Keratinocyte (primary cell): ENCODE data around the gene MRPL52. TPM values are rescaled to one million over a fixed set of nuclear protein-coding genes. Genes with fewer than 3 reads are reported as not detected.

Experiments used
- DNase-seq: peaks from one replicate; pipeline ENCODE4 v3.0.0-alpha.2; 2011; ENCODE audit warnings: low read depth, missing footprints, low spot score
- FAIRE-seq: peaks from 2 replicates; lab custom pipeline; 2011; peaks lifted over from hg19 to GRCh38; lab: Jason Lieb, UNC
- H2AFZ ChIP-seq: 2 replicates; pipeline ENCODE4 v1.6.0; 2012; ENCODE audit warnings: low read length, control low read depth, inconsistent platforms; ENCODE audit not compliant: control insufficient read depth
- H3K27ac ChIP-seq: 2 replicates; pipeline ENCODE4 v1.5.1; 2011; ENCODE audit warnings: low read length; ENCODE audit not compliant: control insufficient read depth, insufficient read depth
- H3K27me3 ChIP-seq: 3 replicates; pipeline ENCODE4 v1.6.0; 2011; ENCODE audit warnings: low read length; ENCODE audit not compliant: control insufficient read depth, insufficient read depth; ENCODE audit errors: extremely low read depth
- H3K36me3 ChIP-seq, 2 experiments: 2 replicates in 1 of 2; 3 replicates in 1 of 2; pipeline ENCODE4 v1.5.1; 2011; ENCODE audit warnings: low read length in 2 of 2, mild to moderate bottlenecking in 1 of 2; ENCODE audit not compliant: control insufficient read depth in 2 of 2, insufficient read depth in 2 of 2; ENCODE audit errors: extremely low read depth in 1 of 2
- H3K4me1 ChIP-seq: 3 replicates; pipeline ENCODE4 v1.5.1; 2011; ENCODE audit warnings: low read length; ENCODE audit not compliant: control insufficient read depth, insufficient read depth; ENCODE audit errors: extremely low read depth
- H3K4me2 ChIP-seq: 3 replicates; pipeline ENCODE4 v1.6.0; 2011; ENCODE audit warnings: low read depth, low read length; ENCODE audit not compliant: control insufficient read depth, insufficient read depth; ENCODE audit errors: extremely low read depth
- H3K4me3 ChIP-seq, 3 experiments: fragments of 200-600 bp in 1 of 3; sonication (generic) in 1 of 3; 2 replicates in 2 of 3; 3 replicates in 1 of 3; pipeline ENCODE4 v1.5.1; 2011 to 2016; ENCODE audit warnings: low read length in 3 of 3, mild to moderate bottlenecking in 3 of 3, control low read depth in 2 of 3, inconsistent platforms in 1 of 3, low read depth in 1 of 3, mixed read lengths in 1 of 3, mixed run types in 1 of 3, moderate library complexity in 1 of 3; ENCODE audit not compliant: control insufficient read depth in 2 of 3, insufficient read depth in 2 of 3; ENCODE audit errors: extremely low read depth in 1 of 3
- H3K79me2 ChIP-seq: 2 replicates; pipeline ENCODE4 v1.6.0; 2012; ENCODE audit warnings: low read length; ENCODE audit not compliant: control insufficient read depth, insufficient read depth
- H3K9ac ChIP-seq: 3 replicates; pipeline ENCODE4 v1.6.0; 2011; ENCODE audit warnings: low read length; ENCODE audit not compliant: control insufficient read depth, insufficient read depth; ENCODE audit errors: extremely low read depth
- H3K9me1 ChIP-seq: 3 replicates; pipeline ENCODE4 v1.6.0; 2011; ENCODE audit warnings: low read length; ENCODE audit not compliant: control insufficient read depth, insufficient read depth; ENCODE audit errors: extremely low read depth
- H3K9me3 ChIP-seq: 2 replicates; pipeline ENCODE4 v1.5.1; 2012; ENCODE audit warnings: low read depth, low read length; ENCODE audit not compliant: control insufficient read depth
- H4K20me1 ChIP-seq: 3 replicates; pipeline ENCODE4 v1.6.0; 2011; ENCODE audit warnings: low read length; ENCODE audit not compliant: control insufficient read depth, insufficient read depth; ENCODE audit errors: extremely low read depth
- EZH2 ChIP-seq: IDR thresholded peaks from one replicate; pipeline ENCODE4 v1.6.1; 2012; ENCODE audit warnings: inconsistent platforms, mild to moderate bottlenecking, low read length, moderate library complexity
- dilution Hi-C: fragments of 300-500 bp; cut with MboI; formaldehyde crosslinking; loops from one replicate; pipeline ENCODE4 v1.7.0; 2020; ENCODE audit warnings: low sequenced_read_pairs; ENCODE audit not compliant: extremely low pct_ligation_motif_present
- polyA plus RNA-seq, 5 experiments: library from polyadenylated mRNA; depleted of rRNA in 3 of 5; stranded (reverse) in 3 of 5; stranded (forward) in 1 of 5; unstranded in 1 of 5; fragments of >200 nt; gene quantifications; 1 replicate in 1 of 5; 2 replicates in 3 of 5; 3 replicates in 1 of 5; pipeline versions ENCODE4 v1.2.1 to v1.2.3, GENCODE V29; 2011 to 2012; ENCODE audit warnings: missing spikeins in 2 of 5, low read depth in 1 of 5, low replicate concordance in 1 of 5
- TF ChIP-seq, protein P1 (sequence below), 3 experiments: IDR thresholded peaks in 1 of 3; conservative IDR thresholded peaks in 1 of 3; optimal IDR thresholded peaks in 1 of 3; 2 replicates in 2 of 3; 3 replicates in 1 of 3; pipeline versions ENCODE3 to v1.5.1; 2011; ENCODE audit warnings: low read length in 3 of 3, mild to moderate bottlenecking in 3 of 3, moderate library complexity in 2 of 3, control low read depth in 1 of 3, inconsistent platforms in 1 of 3; ENCODE audit not compliant: insufficient read depth in 2 of 3; ENCODE audit errors: extremely low read depth in 1 of 3

Gene MRPL52
- polyA plus RNA-seq, 1 donor (not counting 4 experiments of a cell fraction or from before 2014, with no cell fraction given) = 104 TPM

DNA sequence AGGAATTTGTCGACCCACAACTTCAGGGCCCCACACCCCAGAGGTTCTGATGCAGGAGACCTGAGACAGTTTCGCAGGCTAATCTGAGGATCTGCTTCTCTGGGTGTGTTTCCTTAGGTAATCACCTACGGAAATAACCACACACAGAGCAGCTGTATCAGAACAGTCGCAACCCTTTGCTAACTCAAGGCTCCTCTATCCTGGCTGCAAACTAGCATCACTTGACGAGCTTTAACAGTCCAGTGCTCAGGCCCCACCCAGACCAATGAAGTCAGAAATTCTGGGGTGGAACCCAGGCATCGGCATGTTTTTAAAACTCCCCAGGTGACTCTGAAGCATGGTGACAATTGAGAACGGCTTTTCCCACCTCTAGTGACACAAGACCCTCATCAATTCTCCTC is 35.1 kb upstream of the MRPL52 start:
- H3K27me3 ChIP-seq = peaks cover 7% of the 10 kb centered on the region
- dilution Hi-C loops = no loop called here
- no peaks in the 10 kb centered on the region for H3K36me3 ChIP-seq
- no peak overlapping the region for H3K4me3 ChIP-seq
- no peaks in the 10 kb centered on the region for H3K9me1 ChIP-seq
- DNase-seq (no peak), FAIRE-seq (no peak)
- no peak overlapping the region for H3K9ac ChIP-seq
- TF ChIP-seq EZH2 = no peak
- TF ChIP-seq, protein P1, sequence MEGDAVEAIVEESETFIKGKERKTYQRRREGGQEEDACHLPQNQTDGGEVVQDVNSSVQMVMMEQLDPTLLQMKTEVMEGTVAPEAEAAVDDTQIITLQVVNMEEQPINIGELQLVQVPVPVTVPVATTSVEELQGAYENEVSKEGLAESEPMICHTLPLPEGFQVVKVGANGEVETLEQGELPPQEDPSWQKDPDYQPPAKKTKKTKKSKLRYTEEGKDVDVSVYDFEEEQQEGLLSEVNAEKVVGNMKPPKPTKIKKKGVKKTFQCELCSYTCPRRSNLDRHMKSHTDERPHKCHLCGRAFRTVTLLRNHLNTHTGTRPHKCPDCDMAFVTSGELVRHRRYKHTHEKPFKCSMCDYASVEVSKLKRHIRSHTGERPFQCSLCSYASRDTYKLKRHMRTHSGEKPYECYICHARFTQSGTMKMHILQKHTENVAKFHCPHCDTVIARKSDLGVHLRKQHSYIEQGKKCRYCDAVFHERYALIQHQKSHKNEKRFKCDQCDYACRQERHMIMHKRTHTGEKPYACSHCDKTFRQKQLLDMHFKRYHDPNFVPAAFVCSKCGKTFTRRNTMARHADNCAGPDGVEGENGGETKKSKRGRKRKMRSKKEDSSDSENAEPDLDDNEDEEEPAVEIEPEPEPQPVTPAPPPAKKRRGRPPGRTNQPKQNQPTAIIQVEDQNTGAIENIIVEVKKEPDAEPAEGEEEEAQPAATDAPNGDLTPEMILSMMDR (optimal IDR thresholded peaks at IDR 0.05 in 1 of 3, IDR thresholded peaks at IDR 0.05 in 1 of 3, conservative IDR thresholded peaks at IDR 0.05 in 1 of 3; ENCODE audit: extremely low read depth in 1 of 3, insufficient read depth in 2 of 3, low read length in 3 of 3) = no peak
- H3K4me2 ChIP-seq = no peak overlapping the region
- peaks cover 10% of the 10 kb centered on the region for H3K4me1 ChIP-seq
- no peaks in the 10 kb centered on the region for H3K9me3 ChIP-seq
- no peak overlapping the region for H2AFZ ChIP-seq
- no peaks in the 10 kb centered on the region for H4K20me1 ChIP-seq
- no peaks in the 10 kb centered on the region for H3K79me2 ChIP-seq
- no peak overlapping the region for H3K27ac ChIP-seq

DNA sequence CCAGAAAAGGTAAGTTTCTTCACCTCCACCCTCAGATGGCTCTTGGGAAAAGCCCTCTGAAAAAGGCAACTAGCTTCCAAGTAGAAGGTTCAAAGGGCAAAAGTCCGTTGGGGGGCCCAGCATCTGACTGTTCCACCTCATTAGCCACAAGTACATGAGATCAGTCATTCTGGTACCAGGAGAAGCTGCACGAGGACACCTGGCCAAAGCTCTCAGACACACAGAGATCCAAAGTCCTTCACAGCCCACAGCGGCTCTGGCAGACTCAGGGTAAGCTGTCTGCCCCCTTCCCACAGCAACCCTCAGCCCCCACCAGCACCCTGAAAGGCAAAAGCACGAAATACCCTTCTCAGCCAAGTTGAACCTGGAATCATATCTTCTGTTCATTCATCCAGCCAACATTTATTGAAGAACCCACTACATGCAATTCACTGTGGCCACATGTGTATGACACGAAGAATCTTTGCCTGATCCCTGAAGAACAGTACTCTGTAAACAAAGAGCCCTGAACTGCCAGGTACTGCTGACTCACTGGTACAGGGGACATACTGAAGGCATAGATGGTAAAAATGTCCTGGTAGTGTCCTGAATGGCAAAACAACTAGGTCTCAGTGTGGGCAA is 33.5 kb upstream of the MRPL52 start:
- H3K4me3 ChIP-seq = no peak overlapping the region
- no peaks in the 10 kb centered on the region for H4K20me1 ChIP-seq
- no peak overlapping the region for H3K4me2 ChIP-seq
- H2AFZ ChIP-seq = no peak overlapping the region
- H3K27ac ChIP-seq = no peak overlapping the region
- FAIRE-seq = no peak
- H3K79me2 ChIP-seq = no peaks in the 10 kb centered on the region
- dilution Hi-C loops = no loop called here
- TF ChIP-seq EZH2 = no peak
- TF ChIP-seq, protein P1 (optimal IDR thresholded peaks at IDR 0.05 in 1 of 3, IDR thresholded peaks at IDR 0.05 in 1 of 3, conservative IDR thresholded peaks at IDR 0.05 in 1 of 3; ENCODE audit: extremely low read depth in 1 of 3, insufficient read depth in 2 of 3, low read length in 3 of 3) = no peak
- H3K9ac ChIP-seq = no peak overlapping the region
- no peaks in the 10 kb centered on the region for H3K36me3 ChIP-seq
- no peaks in the 10 kb centered on the region for H3K9me3 ChIP-seq
- DNase-seq = no peak
- peaks cover 7% of the 10 kb centered on the region for H3K27me3 ChIP-seq
- H3K4me1 ChIP-seq = peaks cover 4% of the 10 kb centered on the region
- no peaks in the 10 kb centered on the region for H3K9me1 ChIP-seq
